ENCODE measurements around the gene CCDC32. TPM values are rescaled to one million over a fixed set of nuclear protein-coding genes. Genes with fewer than 3 reads are reported as not detected.

The CCDC32 gene
- total and polyA plus RNA-seq, 2 of the 13 experiments (the other 11 are each of a cell fraction or from before 2014, with no cell fraction given), result 10.8 to 23.2 TPM

- peak; percentile 98 for TF ChIP-seq ATF2 (CRISPR knock-in tag; IDR thresholded peaks at IDR 0.05)
- peak; percentile 89 for TF ChIP-seq IKZF5 (CRISPR knock-in tag; IDR thresholded peaks at IDR 0.05)
- no peak for TF ChIP-seq ZNF710 (CRISPR knock-in tag; IDR thresholded peaks at IDR 0.05; ENCODE audit: borderline replicate concordance)
- no peak; the same call in 1 of the 2 replicates for TF ChIP-seq ZNF782 (CRISPR knock-in tag; IDR thresholded peaks at IDR 0.05; ENCODE audit: borderline replicate concordance)
- no peak for TF ChIP-seq ZNF354B (CRISPR knock-in tag; IDR thresholded peaks at IDR 0.05)
- TF ChIP-seq ASH2L (IDR thresholded peaks at IDR 0.05; ENCODE audit: insufficient read length, low read depth, low read length), result peak; percentile 86
- TF ChIP-seq ZNF136 (CRISPR knock-in tag; IDR thresholded peaks at IDR 0.05; ENCODE audit: low read depth), result peak; percentile 75; the same call in 1 of the 2 replicates
- TF ChIP-seq ZMAT5 (CRISPR knock-in tag; IDR thresholded peaks at IDR 0.05; ENCODE audit: borderline replicate concordance, low read depth), result no peak
- TF ChIP-seq ZKSCAN8 (CRISPR knock-in tag; IDR thresholded peaks at IDR 0.05; ENCODE audit: borderline replicate concordance), result peak; percentile 74; the same call in 1 of the 2 replicates
- peak; percentile 73 for TF ChIP-seq ZNF281 (CRISPR knock-in tag; IDR thresholded peaks at IDR 0.05; ENCODE audit: borderline replicate concordance)
- no peak for TF ChIP-seq MAFG (CRISPR knock-in tag; IDR thresholded peaks at IDR 0.05)
- no peak for TF ChIP-seq ZNF18 (CRISPR knock-in tag; IDR thresholded peaks at IDR 0.05; ENCODE audit: insufficient replicate concordance)
- TF ChIP-seq HMG20A (CRISPR knock-in tag; IDR thresholded peaks at IDR 0.05; ENCODE audit: borderline replicate concordance), result peak; percentile 4; the same call in 1 of the 2 replicates
- peak; percentile 49; the same call in 1 of the 2 replicates for TF ChIP-seq ETV5 (CRISPR knock-in tag; IDR thresholded peaks at IDR 0.05; ENCODE audit: borderline replicate concordance)
These were observed 29.0 kb upstream of the CCDC32 start, which contains the start of gene KNL1 (continued) for GRCh38 chr15:40593588-40594428.
